ENCODE results near the gene SPG7.

The SPG7 gene

GRCh38 chr16:89548344-89549006 lies 40.3 kb downstream of the SPG7 start:
- no peak for DNase-seq

- no peak for DNase-seq
These were observed 41.0 kb downstream of the SPG7 start for GRCh38 chr16:89549007-89549700.

DNA sequence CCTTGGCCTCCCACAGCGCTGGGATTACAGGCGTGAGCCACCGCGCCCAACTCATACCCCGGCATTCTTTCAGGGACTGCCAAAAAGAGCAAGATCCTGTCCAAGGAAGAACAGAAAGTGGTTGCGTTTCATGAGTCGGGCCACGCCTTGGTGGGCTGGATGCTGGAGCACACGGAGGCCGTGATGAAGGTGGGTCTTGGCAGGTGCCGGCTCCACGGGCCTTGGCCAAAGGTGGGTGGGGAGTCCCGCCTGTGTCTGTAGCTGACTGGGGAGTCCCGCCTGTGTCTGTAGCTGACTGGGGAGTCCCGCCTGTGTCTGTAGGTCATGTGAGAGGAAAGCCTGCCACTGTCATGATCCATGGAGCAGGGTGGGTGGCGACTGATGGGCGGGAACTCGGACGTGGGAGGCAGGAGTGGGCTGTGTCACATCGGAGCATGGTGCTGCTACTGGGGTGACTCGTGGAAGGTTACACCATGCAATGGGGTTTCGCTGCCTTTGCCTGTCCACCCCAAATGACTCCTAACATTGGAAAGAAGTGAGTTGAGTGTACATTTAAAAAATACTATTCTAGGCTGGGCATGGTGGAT lies 42.3 kb downstream of the SPG7 start:
- DNase-seq, result no peak

DNA sequence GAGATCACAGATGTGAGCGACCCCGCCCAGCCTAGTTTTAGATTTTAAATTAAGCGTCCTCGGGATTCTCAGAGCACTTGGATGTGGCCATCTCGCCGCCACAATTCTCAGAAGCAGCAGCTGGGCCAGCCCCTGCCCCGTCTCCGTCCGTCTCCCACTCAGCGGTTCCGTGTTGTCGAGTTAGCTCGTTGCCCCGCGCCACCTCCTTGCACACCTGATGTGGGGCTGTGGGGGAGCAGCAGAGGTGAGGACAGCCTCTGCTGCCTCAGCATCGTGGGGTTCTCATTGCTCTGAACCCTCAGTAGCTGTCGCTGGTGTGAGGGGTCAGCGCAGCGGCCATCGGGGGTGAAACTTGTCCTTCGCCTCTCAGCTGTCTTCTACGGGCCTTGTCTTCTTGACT lies 44.1 kb downstream of the SPG7 start:
- no peak for DNase-seq

GRCh38 chr16:89552913-89553312 lies 44.7 kb downstream of the SPG7 start:
- no peak for DNase-seq

- no peak for DNase-seq
These were observed 45.5 kb downstream of the SPG7 start for GRCh38 chr16:89553733-89554132.

- no peak for DNase-seq
These were observed 46.1 kb downstream of the SPG7 start for GRCh38 chr16:89554343-89554742.

GRCh38 chr16:89555265-89555664 lies 47.1 kb downstream of the SPG7 start:
- DNase-seq, result no peak

DNA sequence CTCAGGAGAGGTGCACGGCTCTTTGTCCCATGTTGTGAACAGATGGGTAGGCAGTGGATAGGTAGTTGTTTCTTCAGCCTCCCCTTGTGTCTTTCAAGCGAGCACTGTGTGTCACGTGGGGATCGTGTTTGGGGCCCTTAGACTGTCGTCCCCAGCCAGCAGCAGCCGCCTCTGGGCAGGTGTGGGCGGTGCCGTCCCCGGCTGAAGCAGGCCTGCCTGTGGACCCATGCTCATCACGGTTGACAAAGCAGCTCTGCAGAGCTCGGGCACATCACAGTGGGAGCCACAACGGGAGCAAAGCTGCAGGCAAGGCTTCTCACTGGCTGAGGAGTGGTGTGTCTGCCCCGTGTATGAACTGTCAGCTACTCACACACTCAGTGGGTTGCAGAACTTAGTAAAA lies 47.6 kb downstream of the SPG7 start:
- peak; percentile 10 for DNase-seq

DNA sequence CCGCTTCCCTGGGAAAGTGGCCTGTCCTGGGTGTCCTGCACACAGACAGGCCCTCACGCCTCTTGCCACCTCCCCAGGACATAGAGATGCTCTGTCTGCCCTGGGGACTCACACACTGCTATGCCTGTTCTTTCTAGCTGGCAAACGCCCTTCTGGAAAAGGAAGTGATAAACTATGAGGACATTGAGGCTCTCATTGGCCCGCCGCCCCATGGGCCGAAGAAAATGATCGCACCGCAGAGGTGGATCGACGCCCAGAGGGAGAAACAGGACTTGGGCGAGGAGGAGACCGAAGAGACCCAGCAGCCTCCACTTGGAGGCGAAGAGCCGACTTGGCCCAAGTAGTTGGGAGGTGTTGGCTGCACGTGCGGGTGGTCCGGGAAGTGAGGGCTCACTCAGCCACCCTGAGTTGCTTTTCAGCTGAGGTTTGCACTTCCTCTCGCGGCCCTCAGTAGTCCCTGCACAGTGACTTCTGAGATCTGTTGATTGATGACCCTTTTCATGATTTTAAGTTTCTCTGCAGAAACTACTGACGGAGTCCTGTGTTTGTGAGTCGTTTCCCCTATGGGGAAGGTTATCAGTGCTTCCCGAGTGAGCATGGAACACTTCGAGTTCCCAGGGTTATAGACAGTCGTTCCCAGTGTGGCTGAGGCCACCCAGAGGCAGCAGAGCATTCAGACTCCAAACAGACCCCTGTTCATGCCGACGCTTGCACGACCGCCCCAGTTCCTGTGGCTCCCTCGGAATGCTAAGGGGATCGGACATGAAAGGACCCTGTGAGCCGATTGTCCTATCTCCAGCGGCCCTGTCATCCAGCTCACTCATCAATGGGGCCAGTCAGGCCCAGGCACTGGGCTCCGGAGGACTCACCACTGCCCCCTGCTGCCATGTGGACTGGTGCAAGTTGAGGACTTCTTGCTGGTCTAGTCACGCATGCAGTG lies 48.8 kb downstream of the SPG7 start:
- DNase-seq, result peak; percentile 68

DNA sequence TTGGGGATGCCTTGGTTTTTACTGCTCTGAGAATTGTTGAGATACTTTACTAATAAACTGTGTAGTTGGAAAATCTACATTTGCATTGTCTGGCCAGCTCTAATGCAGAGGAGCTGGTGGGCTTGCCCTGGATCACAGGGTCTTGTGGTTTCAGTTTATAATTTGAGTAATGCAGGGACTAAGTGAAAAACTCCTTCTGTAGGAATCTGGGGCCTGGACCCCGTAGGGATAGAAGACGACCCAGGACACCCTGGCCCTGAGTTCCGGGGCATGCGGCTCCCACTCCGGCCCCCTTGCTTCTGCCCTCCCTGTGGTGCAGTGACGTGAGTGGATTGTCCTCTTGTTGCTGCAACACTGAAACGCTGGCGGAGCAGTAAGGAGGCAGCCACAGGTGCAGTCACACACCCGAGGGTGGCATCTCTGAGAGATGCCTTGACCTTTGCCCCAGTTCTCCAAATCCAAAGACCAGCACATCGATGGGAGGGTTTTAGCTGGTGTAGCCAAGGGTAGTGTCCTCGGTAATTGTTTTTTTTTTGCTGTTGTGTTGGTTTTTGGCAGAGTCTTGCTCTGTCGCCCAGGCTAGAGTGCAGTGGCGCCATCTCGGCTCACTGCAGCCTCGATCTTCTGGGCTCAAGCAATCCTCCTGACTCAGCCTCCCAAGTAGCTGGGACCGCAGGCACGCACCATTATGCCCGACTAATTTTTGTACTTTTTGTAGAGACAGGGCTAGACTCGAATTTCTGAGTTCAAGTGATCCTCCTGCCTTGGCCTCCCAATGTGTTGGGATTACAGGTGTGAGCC lies 49.7 kb downstream of the SPG7 start:
- DNase-seq, result no peak

GRCh38 chr16:89560378-89561141 lies 52.4 kb downstream of the SPG7 start, which contains the start of gene RPL13:
Gene RPL13, plus strand, starts transcription at chr16:89560682. Its CDS starts 278 bp downstream, at chr16:89560960.
- peak; percentile 94 for DNase-seq

DNA sequence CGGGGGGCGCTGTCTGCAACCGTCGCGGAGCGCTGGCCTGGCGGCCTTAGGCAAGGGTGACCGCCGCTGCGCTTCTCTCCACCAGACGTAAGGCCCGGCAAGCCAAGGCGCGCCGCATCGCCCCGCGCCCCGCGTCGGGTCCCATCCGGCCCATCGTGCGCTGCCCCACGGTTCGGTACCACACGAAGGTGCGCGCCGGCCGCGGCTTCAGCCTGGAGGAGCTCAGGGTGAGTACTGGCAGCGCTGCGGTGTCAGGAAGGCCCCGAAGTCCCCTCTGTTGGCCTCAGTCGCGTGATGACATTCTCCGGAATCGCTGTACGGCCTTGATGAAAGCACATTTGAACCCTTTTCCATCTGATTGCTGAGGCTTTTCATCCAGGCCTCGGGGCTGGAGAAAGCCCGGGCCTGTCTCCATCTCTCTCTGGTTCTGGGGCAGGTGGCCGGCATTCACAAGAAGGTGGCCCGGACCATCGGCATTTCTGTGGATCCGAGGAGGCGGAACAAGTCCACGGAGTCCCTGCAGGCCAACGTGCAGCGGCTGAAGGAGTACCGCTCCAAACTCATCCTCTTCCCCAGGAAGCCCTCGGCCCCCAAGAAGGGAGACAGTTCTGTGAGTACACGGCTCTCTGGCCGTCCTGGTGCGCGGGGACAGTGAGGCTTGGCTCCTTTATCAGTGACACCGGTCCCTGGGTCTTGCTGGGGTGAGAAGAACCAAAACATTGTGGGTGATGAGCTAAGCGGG lies 53.1 kb downstream of the SPG7 start:
- no peak for DNase-seq

DNA sequence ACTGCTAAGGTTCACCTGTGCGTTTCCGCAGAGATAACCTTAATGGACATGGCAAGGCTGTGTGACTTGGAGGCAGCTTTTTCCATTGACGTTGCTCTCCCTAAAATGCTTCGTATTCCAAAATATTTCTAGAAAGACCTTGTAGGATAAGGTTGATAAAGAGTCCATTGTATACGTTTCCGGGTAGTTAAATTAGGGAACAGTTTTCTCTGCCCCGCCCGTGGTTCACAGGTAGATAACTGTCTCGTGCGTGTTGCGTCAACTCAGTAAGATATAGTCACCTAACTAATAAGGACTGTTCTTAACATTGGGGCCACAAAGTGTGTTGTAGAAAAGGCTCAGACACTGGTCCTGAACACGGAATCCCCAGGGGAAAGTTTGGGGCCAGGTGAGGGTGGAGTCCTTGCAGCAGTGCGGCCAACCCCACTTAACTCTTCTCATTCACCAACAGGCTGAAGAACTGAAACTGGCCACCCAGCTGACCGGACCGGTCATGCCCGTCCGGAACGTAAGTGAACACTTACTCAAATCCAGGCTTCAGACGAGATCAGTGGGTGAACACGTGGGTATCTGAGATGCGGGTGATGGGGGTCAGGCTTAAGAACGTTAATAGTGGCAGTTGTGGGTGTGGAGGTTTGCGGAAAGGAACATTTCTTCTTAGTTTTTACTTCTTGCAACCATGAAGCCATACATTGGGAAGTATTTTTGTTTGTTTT lies 53.8 kb downstream of the SPG7 start:
- DNase-seq, result peak; percentile 19

- peak; percentile 16 for DNase-seq
These were observed 54.7 kb downstream of the SPG7 start for GRCh38 chr16:89562939-89563338.

- DNase-seq, result no peak
These were observed 55.6 kb downstream of the SPG7 start for GRCh38 chr16:89563639-89564392.

- DNase-seq, result peak; percentile 59
These were observed 56.5 kb downstream of the SPG7 start for GRCh38 chr16:89564476-89565255.

- DNase-seq, result no peak
These were observed 57.0 kb downstream of the SPG7 start for GRCh38 chr16:89565256-89565505.
